ENCODE data around the gene TUBGCP5.
"Not testable (repeated sequence)": the region's sequence is repeated elsewhere in the genome, so short reads cannot be mapped to it uniquely, and the experiment has no call there.

TUBGCP5 gene

DNA sequence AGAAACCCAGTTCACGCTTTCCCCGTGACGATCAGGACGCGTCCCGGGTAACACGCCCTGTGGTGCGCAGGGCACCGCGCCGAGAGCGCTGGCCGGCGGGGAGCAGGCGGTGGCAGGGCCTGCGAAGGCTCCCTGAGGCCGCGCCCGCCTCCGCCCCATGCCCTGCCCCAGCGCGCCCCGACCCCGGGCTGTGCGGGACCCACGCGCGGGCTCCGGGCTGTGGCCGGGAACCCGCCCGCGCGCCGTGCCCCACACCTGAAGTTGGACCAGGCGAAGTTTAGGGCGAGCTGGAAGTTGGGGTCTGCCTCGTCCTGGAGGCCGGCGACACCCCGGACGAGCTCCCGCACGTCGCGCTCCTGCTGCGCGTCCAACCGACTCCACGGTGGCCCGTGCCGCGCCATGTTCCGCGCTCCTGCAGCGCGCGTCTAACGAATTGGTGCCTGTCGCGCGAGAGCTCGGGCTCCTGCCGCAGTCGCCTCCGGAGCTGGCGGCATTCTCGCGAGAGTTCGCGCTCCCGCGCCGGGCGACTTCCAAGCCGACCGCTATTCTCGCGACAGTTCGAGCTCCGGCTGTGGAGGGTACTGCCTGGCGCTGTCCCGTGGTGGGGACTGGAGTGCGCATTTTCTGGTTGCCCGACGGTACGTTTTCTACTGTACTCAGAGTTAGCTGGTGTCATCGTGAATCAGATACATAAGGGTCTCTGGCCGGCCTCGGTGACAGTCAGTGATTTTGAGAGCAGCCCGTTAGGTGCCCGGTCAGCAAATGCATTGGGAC lies at the start of gene TUBGCP5:
TUBGCP5 (minus strand) TSS at position 427 of the 774 bp plus-strand sequence; CDS start at position 401, 26 bp downstream.
- peak; percentile 71 to 79 for DNase-seq

DNA sequence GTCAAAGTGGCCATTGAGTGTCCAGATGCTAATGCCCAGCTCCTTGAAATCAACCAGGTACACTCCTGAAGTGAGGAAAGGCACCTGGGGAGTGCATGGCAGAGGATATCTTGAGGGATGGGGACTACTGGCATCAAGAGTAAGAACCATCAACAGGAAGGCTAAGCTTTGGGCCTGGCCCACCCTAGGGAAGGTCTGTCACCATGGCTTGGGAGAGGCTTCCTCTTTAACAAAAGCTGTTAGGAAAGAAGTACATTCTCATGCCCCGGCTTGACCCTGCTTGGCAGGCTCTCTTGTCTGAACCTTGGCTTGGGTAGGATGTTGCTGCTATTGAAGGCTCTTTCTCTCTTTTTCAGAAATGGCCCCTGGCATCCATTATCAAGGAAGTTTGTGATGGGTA lies 43.7 kb upstream of the TUBGCP5 start:
- DNase-seq, result no peak

DNA sequence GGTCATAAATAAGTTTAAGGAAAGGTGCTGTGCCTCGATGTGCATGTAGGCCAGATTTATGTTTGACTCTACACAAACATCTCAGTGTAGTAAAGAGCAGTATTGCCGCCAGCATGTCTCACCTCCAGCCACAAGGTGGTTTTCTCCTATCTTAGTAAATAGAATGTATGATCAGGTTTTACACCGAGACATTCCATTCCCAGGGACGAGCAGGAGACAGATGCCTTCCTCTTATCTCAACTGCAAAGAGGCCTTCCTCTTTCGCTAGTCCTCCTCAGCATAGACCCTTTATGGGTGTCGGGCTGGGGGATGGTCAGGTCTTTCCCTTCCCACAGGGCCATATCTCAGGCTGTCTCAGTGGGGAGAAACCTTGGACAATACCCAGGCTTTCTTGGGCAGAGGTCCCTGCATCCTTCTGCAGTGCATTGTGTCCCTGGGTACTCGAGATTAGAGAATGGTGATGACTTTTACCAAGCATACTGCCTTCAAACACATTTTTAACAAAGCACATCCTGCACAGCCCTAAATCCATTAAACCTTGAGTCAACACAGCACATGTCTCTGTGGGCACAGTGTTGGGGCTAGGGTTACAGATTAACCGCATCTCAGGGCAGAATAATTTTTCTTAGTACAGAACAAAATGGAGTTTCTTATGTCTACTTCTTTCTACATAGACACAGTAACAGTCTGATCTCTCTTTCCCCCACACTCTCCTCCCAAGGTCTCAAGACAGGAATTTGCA lies 42.8 kb upstream of the TUBGCP5 start:
- not testable (repeated sequence) for DNase-seq

DNA sequence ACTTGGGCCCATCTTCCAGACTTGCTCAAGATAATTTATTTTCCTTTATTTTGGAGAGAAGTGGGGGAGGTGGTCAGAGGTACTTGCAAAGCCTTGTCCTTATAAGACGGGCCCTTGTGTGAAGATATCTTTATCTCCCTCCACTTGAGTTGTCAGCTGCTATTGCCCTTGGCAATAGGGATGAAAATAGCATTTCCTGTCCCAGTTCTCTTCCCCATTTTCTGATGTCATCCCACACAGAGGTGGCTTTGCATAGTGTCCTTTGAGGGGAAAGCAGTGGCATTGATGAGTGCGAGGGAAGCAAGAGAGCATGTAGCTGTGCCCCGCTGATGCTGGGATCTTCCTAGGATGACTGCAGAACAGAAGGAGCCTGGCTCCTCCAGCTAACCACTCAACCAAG lies 41.9 kb upstream of the TUBGCP5 start:
- no peak for DNase-seq

DNA sequence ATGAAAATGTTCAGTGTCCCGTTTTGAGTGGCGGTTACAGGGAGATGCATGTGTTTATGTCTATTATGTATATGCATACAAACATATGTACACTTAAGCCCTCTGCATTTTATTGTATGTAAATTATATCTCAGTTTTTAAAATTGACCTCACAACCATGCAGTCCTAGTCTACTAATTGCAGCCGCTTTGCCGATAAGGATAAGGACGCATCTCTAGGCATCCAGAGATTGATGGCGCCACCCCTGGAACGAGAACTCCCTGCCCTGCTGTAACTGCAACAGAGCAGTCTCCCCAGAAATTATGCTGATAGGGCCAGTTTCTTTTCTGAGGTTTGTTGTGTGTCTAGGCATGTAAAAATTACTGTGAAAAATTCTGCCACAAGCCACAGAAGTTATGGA lies 40.4 kb upstream of the TUBGCP5 start:
- no peak for DNase-seq

DNA sequence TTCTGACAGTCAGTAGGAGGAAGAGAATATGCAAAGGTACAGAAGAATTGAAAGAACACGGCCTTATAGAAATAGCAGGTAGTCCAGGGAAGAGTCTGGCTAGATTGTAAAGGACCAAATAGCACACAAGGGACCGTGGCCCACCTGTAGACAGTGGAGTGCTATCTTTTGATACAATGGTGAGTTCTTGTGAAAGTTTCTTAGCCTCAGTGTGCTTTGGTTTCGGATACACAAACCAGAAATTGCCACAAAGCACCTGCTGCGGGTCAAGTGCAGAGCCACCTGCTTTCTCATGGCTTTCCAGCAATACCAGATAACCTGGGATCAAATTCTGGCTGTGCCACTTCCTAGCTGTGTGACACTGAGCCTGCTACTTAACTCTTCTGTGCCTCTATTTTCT lies 36.6 kb upstream of the TUBGCP5 start:
- DNase-seq, result no peak

DNA sequence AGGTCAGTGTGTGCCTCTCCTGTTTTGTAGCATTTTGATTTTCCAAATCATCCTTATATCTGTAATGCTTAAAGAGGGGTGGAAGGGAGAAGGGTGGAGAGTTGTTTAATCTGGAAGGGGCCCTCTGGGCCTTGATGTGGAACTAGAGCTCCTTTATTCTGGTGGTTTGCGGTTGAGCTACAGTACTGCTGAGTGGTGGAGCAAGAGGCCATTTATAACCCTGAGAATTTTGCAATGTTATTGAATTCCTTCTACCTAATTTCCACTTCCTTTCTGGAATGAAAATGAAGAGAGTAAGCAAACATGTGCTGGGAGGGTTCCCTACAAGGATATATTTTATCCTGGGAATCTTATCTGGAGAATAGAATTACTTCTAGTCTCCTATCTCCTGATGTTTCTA lies 35.3 kb upstream of the TUBGCP5 start:
- DNase-seq, result no peak

DNA sequence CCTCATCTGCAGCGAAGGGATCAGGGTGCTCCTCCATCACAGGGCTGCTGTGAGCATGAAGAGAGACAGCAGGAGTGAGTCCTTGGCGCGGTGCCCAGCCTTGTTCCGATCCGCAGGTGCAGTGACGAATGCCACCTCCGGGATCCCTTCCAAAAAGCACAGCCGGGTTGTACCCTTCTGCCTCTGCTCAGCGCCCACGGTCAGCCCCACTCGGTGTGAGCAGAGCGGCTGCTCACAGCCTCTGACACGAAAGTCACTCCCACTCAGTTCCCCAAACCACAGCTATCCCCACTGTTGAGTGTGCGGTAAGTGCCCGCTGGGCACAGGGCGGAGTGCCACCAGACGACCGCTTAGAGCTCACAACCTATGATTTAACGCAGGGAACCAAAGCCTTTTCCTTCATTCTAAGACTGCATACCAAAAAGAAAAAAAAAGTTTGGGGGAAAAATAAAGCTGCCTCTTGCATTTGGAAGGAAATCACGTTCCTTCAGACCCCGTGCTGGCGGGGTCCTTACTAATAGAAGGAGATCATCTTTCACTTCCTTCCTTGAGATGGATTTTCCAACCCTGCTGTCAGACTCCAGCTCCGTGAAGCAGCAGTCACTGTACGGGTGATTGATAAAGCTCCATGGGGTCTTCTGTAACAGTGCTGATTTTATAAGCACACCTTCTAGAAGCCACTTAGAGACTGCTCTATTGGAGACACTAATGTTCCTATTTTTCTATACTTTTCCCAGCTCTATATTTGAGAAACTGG lies 34.7 kb upstream of the TUBGCP5 start:
- peak; percentile 14 to 19 for DNase-seq

DNA sequence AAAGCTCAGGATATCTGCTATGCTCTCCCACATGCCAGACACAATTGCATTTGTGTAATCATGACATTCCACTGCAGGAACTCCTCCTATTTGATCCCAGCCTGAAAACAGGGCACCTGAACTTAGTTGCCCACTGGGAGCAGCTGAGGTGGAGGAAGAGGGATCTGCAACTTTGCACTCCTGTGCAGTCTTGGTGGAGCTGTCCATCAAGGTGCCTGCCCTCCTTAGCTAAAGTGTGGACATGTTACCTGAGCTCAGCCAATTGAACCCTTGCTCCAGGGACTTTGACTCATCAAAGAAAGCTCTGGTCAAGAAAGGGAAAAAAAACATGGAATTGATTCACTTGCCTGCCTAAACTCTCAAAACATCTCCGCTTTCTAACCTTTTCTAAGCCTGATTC lies 33.3 kb upstream of the TUBGCP5 start:
- no peak for DNase-seq

DNA sequence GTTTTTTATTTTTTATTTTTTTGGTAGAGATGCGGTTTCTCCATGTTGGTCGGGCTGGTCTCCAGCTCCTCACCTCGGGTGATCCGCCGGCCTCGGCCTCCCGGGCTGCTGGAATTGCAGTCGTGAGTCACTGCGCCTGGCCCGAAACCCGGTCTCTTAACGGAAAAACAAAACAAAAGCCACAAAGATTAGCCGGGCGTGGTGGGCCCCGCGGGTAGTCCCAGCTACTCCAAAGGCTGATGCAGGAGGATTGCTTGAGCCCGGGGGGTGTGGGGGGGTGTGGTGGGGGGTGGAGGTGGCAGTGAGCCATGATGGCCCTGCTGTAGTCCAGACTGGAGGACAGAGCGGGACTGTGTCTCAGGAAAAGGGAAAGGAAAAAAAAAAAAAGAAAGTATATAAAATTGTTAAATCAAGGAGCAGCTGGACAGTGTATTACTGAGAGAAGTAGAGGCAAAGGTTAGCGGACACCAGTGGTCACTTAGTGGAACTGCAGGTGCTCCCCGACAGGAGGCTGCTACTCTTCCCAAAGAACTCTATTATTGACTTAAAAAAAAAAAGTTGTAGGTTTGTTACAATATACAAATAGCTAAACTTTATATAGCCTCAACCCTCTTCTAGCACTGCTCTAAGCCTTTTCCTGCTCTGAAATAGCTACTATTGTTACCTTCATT lies 30.3 kb upstream of the TUBGCP5 start:
- no peak for DNase-seq

DNA sequence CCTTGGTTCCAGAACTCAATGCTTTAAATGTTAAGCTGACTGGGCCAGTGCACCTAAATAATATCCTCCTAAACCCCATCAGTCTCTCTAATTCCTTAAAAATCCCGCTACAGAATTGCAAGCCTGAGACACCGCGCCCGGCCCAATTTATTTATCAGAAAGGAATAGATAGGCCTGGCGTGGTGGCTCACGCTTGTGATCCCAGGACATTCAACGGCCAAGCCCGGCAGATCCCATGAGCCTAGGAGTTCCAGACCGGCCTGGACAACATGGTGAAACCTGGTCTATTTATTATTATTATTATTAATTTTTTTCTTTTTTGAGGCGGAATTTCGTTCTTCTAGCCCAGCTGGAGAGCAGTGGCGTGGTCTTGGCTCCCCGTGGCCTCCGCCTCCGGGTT lies 28.0 kb upstream of the TUBGCP5 start:
- no peak for DNase-seq

DNA sequence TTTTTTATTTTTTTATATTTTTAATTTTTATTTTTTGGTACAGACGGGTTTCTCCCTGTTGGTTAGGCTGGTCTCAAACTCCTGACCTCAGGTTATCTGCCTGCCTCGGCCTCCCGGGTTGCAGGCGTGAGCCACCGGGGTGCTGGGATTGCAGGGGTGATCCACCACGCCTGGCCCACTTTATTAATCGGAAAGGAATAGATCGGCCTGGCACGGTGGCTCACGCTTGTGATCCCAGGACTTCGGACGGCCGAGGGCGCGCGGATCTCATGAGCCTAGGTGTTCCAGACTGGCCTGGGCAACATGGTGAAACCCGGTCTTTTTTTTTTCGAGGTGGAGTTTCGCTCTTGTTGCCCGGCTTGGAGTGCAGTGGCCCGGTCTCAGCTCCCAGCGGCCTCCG lies 26.5 kb upstream of the TUBGCP5 start:
- DNase-seq, result no peak

DNA sequence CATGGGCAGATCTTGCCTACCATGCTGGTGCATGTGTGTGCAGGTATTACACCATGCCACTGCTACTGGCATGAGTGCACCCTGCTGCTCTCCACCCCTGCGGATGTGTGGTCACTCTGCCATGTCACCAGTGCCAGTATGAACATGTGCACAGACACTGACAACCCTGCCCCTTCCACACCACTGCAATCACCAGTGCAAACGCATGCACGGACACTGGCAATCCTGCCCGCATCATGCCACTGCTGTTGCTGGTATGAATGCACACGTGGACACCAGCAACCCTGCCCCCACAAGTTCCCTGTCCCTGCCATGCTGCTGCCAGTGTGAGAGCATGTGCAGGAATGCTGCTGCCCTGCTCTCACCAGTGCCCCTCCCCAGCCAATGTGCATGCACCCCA lies 24.8 kb upstream of the TUBGCP5 start:
- DNase-seq, result no peak

DNA sequence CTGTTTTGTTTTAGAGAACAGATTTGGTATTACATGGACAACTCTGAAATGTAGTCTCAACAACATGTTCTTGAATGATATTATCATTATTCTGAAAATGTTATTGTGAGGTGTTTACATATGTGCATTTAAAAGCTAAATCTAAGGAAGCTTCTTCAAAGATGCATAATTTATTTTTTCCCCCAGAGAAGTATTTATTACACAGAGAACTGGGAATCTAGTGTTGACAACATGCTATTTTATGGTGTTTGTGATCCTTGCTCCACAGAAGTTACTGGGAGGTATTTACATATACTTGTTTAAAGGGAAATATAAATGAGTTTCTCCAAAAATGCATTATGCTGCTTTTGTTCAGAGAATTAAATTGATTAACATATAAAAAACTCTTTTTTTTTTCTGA lies 18.3 kb upstream of the TUBGCP5 start:
- no peak for DNase-seq

DNA sequence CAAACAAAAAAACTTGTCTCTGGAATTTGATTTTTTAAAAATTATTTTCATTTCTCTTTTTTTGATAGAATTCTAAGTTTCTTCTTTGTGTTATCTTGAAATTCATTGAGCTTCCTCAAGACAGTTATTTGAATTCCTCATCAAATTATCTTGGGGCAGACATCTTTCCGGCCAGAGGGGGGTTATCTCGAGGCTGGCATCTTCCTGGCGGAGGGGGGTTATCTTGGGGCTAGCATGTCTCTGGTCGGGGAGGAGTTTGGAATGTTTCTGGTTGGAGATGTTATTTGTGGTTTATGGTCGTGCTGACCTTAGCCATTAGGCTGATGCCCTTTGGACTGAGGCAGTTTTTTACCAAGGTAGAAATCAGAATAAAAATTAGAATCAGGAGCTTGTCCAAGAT lies 15.9 kb upstream of the TUBGCP5 start:
- DNase-seq, result no peak

DNA sequence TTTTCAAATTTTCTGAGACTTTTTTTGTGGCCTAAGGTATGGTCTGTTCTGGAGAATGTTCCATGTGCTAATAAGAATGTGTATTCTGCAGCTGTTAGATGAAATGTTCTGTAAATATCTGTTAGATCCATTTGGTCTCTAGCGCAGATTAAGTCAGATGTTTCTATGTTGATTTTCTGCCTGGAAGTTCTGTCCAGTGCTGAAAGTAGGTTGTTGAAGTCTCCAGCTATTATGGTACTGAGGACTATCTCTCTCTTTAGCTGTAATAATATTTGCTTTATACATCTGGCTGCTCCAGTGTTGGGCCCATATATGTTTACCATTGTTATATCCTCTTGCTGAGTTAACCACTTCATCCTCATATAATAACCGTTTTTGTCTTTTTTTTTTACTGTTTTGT lies 13.2 kb upstream of the TUBGCP5 start:
- DNase-seq, result no peak

DNA sequence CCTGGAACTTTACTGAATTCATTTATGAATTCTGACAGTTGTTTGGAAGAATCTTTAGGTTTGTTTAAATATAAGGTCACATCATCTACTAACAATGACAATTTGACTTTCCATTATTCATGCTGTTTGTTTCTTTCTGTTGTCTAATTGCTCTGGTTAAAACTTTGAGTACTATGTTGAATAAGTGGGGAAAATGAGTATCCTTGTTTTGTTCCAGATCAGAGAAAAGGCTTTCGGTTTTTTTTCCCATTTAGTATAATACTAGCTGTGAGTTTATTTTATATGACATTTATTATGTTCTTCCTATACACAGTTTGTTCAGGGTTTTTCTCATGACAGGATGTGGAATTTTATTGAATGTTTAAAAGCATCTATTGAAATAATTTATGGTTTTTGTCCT lies 11.3 kb upstream of the TUBGCP5 start:
- no peak for DNase-seq

DNA sequence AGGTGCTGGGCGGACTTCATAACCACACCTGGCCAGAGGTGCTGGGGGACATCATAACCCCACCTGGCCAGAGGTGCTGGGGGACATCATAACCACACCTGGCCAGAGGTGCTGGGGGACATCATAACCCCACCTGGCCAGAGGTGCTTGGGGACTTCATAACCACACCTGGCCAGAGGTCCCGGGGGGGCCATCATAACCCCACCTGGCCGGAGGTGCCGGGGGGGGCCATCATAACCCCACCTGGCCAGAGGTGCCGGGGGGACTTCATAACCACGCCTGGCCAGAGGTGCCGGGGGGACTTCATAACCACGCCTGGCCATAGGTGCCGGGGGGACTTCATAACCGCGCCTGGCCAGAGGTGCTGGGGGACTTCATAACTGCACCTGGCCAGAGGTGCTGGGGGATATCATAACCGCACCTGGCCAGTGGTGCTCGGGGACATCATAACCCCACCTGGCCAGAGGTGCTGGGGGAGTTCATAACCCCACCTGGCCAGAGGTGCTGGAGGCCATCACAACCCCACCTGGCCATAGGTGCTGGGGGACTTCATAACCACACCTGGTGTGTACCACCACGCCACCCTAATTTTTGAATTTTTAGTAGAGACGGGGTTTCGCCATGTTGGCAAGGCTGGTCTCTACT lies 10.7 kb upstream of the TUBGCP5 start:
- DNase-seq, result no peak

DNA sequence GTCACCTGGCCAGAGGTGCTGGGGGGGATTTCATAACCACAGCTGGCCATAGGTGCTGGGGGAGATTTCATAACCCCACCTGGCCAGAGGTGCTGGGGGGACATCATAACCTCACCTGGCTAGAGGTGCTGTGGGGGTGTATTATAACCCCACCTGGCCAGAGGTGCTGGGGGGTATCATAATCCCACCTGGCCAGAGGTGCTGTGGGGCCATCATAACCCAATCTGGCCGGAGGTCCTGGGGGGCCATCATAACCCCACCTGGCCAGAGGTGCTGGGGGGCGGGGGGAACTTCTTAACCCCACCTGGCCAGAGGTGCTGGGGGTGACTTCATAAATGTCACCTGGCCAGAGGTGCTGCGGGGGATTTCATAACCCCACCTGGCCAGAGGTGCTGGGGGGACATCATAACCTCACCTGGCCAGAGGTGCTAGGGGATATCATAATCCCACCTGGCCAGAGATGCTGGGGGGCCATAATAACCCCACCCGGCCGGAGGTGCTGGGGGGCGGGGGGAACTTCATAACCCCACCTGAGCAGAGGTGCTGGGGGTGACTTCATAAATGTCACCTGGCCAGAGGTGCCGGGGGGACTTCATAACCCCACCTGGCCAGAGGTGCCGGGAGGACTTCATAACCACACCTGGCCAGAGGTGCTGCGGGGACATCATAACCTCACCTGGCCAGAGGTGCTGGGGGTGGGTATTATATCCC lies 9.4 kb upstream of the TUBGCP5 start:
- DNase-seq, result not testable (repeated sequence)

DNA sequence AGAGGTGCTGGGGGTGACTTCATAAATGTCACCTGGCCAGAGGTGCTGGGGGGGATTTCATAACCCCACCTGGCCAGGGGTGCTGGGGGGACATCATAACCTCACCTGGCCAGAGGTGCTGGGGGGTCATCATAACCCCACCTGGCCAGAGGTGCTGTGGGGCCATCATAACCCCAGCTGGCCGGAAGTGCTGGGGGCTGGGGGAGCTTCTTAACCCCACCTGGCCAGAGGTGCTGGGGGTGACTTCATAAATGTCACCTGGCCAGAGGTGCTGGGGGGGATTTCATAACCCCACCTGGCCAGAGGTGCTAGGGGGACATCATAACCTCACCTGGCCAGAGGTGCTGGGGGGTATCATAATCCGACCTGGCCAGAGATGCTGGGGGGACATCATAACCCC lies 4.6 kb upstream of the TUBGCP5 start:
- DNase-seq, result not testable (repeated sequence)

DNA sequence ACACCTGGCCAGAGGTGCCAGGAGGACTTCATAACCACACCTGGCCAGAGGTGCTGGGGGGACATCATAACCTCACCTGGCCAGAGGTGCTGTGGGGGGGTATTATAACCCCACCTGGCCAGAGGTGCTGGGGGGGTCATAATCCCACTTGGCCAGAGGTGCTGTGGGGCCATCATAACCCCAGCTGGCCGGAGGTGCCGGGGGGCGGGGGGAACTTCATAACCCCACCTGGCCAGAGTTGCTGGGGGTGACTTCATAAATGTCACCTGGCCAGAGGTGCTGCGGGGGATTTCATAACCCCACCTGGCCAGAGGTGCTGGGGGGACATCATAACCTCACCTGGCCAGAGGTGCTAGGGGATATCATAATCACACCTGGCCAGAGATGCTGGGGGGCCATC lies 4.2 kb upstream of the TUBGCP5 start:
- DNase-seq, result not testable (repeated sequence)

DNA sequence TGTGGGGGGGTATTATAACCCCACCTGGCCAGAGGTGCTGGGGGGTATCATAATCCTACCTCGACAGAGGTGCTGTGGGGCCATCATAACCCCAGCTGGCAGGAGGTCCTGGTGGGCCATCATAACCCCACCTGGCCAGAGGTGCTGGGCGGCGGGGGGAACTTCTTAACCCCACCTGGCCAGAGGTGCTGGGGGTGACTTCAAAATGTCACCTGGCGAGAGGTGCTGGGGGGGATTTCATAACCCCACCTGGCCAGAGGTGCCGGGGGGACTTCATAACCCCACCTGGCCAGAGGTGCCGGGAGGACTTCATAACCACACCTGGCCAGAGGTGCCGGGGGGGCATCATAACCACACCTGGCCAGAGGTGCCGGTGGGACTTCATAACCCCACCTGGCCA lies 2.4 kb upstream of the TUBGCP5 start:
- not testable (repeated sequence) for DNase-seq

Measured in NCI-H187 (cell line).